H9 (cell line): ENCODE results near the gene CTIF. TPM values are rescaled to one million over a fixed set of nuclear protein-coding genes. Genes with fewer than 3 reads are reported as not detected.

ENCODE experiments used
- DNase-seq: peaks from one replicate; pipeline ENCODE4 v3.0.0-alpha.2; 2017
- H2AFZ ChIP-seq: one replicate; pipeline ENCODE4 v1.6.1; 2013; ENCODE audit warnings: mild to moderate bottlenecking, low read length, control low read depth, moderate library complexity
- H2AK5ac ChIP-seq: 2 replicates; pipeline ENCODE4 v1.6.1; 2013; ENCODE audit warnings: low read length, control low read depth, mixed read lengths; ENCODE audit not compliant: insufficient read length
- H2BK120ac ChIP-seq: one replicate; pipeline ENCODE4 v1.6.1; 2013; ENCODE audit warnings: low read depth, mild to moderate bottlenecking, low read length, control low read depth, inconsistent platforms; ENCODE audit not compliant: poor library complexity, severe bottlenecking
- H2BK12ac ChIP-seq: 2 replicates; pipeline ENCODE4 v1.6.1; 2013; ENCODE audit warnings: low read length, control low read depth, mixed read lengths, low read depth; ENCODE audit not compliant: insufficient read length
- H2BK15ac ChIP-seq: 2 replicates; pipeline ENCODE4 v1.6.1; 2013; ENCODE audit warnings: low read depth, low read length, control low read depth
- H2BK20ac ChIP-seq: one replicate; pipeline ENCODE4 v1.6.1; 2013; ENCODE audit warnings: low read depth, mild to moderate bottlenecking, low read length, control low read depth, inconsistent platforms; ENCODE audit not compliant: poor library complexity, severe bottlenecking
- H2BK5ac ChIP-seq: 2 replicates; pipeline ENCODE4 v1.6.1; 2013; ENCODE audit warnings: low read length, control low read depth, mixed read lengths; ENCODE audit not compliant: insufficient read length
- H3K14ac ChIP-seq: 2 replicates; pipeline ENCODE4 v1.6.1; 2013; ENCODE audit warnings: low read length, control low read depth; ENCODE audit not compliant: insufficient read depth
- H3K18ac ChIP-seq: 2 replicates; pipeline ENCODE4 v1.6.1; 2013; ENCODE audit warnings: low read depth, mild to moderate bottlenecking, mixed read lengths, low read length, control low read depth; ENCODE audit not compliant: insufficient read length
- H3K23ac ChIP-seq: 2 replicates; pipeline ENCODE4 v1.6.1; 2013; ENCODE audit warnings: low read length, control low read depth, mixed read lengths, low read depth; ENCODE audit not compliant: insufficient read length
- H3K23me2 ChIP-seq: 2 replicates; pipeline ENCODE4 v1.6.1; 2013; ENCODE audit warnings: low read depth, mild to moderate bottlenecking, mixed read lengths, low read length, control low read depth; ENCODE audit not compliant: insufficient read length, poor library complexity, severe bottlenecking
- H3K27ac ChIP-seq: 2 replicates; pipeline ENCODE4 v1.5.1; 2013; ENCODE audit warnings: low read length, control low read depth, mixed read lengths, low read depth; ENCODE audit not compliant: insufficient read length
- H3K27me3 ChIP-seq: 2 replicates; pipeline ENCODE4 v1.6.1; 2013; ENCODE audit warnings: low read length, control low read depth, inconsistent platforms; ENCODE audit not compliant: insufficient read depth
- H3K4ac ChIP-seq: 2 replicates; pipeline ENCODE4 v1.6.1; 2013; ENCODE audit warnings: low read depth, mild to moderate bottlenecking, control low read depth, inconsistent platforms, low read length, moderate library complexity
- H3K4me1 ChIP-seq: 2 replicates; pipeline ENCODE4 v1.6.1; 2013; ENCODE audit warnings: low read length, control low read depth, inconsistent platforms; ENCODE audit not compliant: insufficient read depth
- H3K4me2 ChIP-seq: 2 replicates; pipeline ENCODE4 v1.6.1; 2013; ENCODE audit warnings: low read length, control low read depth, mixed read lengths; ENCODE audit not compliant: insufficient read length, insufficient read depth
- H3K56ac ChIP-seq: 2 replicates; pipeline ENCODE4 v1.6.1; 2013; ENCODE audit warnings: low read depth, mild to moderate bottlenecking, mixed read lengths, low read length, control low read depth; ENCODE audit not compliant: insufficient read length
- H3K79me1 ChIP-seq: 2 replicates; pipeline ENCODE4 v1.6.1; 2013; ENCODE audit warnings: low read depth, mild to moderate bottlenecking, moderate library complexity, low read length, control low read depth, inconsistent platforms; ENCODE audit not compliant: insufficient read depth, poor library complexity, severe bottlenecking
- H3K79me2 ChIP-seq: 2 replicates; pipeline ENCODE4 v1.6.1; 2013; ENCODE audit warnings: low read length, control low read depth, inconsistent platforms; ENCODE audit not compliant: insufficient read depth
- H3K9ac ChIP-seq: 2 replicates; pipeline ENCODE4 v1.6.1; 2013; ENCODE audit warnings: low read length, control low read depth, mixed read lengths; ENCODE audit not compliant: insufficient read length; ENCODE audit errors: extremely low read depth
- H3K9me3 ChIP-seq: one replicate; pipeline ENCODE4 v1.6.1; 2013; ENCODE audit warnings: low read depth, low read length, inconsistent platforms; ENCODE audit not compliant: control insufficient read depth
- H3T11ph ChIP-seq: one replicate; pipeline ENCODE4 v1.6.1; 2013; ENCODE audit warnings: mild to moderate bottlenecking, low read length, control low read depth, inconsistent platforms
- H4K20me1 ChIP-seq: one replicate; pipeline ENCODE4 v1.6.1; 2013; ENCODE audit not compliant: control insufficient read depth, insufficient read length, insufficient read depth
- H4K5ac ChIP-seq: 2 replicates; pipeline ENCODE4 v1.6.1; 2013; ENCODE audit warnings: low read depth, mild to moderate bottlenecking, mixed read lengths, low read length, control low read depth; ENCODE audit not compliant: insufficient read length
- H4K8ac ChIP-seq: replicated peaks from 2 replicates; pipeline ENCODE4 v1.6.1; 2013; ENCODE audit warnings: low read length, control low read depth, mixed read lengths, low read depth; ENCODE audit not compliant: insufficient read length
- H4K91ac ChIP-seq: 2 replicates; pipeline ENCODE4 v1.6.1; 2013; ENCODE audit warnings: low read depth, mild to moderate bottlenecking, moderate library complexity, mixed read lengths, low read length, control low read depth; ENCODE audit not compliant: insufficient read length
- H3K27ac Mint-ChIP-seq, 3 experiments: 2 replicates in 2 of 3; 3 replicates in 1 of 3; pipeline ENCODE4 v1.8.0; 2020 to 2021; ENCODE audit warnings: mixed read lengths in 3 of 3, mild to moderate bottlenecking in 1 of 3, moderate library complexity in 1 of 3
- H3K27me3 Mint-ChIP-seq: 2 replicates; pipeline ENCODE4 v1.8.0; 2021; ENCODE audit warnings: low read depth, mild to moderate bottlenecking, moderate library complexity, mixed read lengths
- H3K36me3 Mint-ChIP-seq, 3 experiments: 2 replicates in 2 of 3; 3 replicates in 1 of 3; pipeline ENCODE4 v1.8.0; 2020 to 2021; ENCODE audit warnings: low read depth in 3 of 3, mixed read lengths in 3 of 3; ENCODE audit not compliant: insufficient read depth in 1 of 3
- H3K4me1 Mint-ChIP-seq, 2 experiments: 2 replicates each; pipeline ENCODE4 v1.8.0; 2020; ENCODE audit warnings: mixed read lengths in 2 of 2
- H3K4me3 Mint-ChIP-seq, 2 experiments: 2 replicates in 1 of 2; 3 replicates in 1 of 2; pipeline ENCODE4 v1.8.0; 2020 to 2021; ENCODE audit warnings: mild to moderate bottlenecking in 2 of 2, mixed read lengths in 2 of 2, moderate library complexity in 1 of 2
- H3K9me3 Mint-ChIP-seq, 2 experiments: 2 replicates in 1 of 2; 3 replicates in 1 of 2; pipeline ENCODE4 v1.8.0; 2020; ENCODE audit warnings: mild to moderate bottlenecking in 2 of 2, mixed read lengths in 2 of 2, moderate library complexity in 1 of 2
- WGBS: extraction: QIAGEN DNeasy Blood & Tissue Kit; methylation state at CpG from one replicate; pipeline ENCODE4 v1.1.7; 2013; ENCODE audit warnings: missing lambda C conversion rate, low lambda C conversion rate, mixed read lengths; ENCODE audit not compliant: insufficient read length; ENCODE audit errors: extremely low coverage; 5-methylcytosine and 5-hydroxymethylcytosine counted together
- total RNA-seq: library from RNA; stranded (reverse); gene quantifications from 2 replicates; pipeline ENCODE4 v1.2.1, GENCODE V29; 2021
- TF ChIP-seq, protein P1 (sequence below): fragments of 200-600 bp; sonication (generic); conservative IDR thresholded peaks from 3 replicates; pipeline ENCODE4 v1.8.0; 2021; ENCODE audit warnings: antibody characterized with exemption, mild to moderate bottlenecking

Gene CTIF
- total RNA-seq, 1 experiment from 2014 or later, result 15.8 TPM

DNA sequence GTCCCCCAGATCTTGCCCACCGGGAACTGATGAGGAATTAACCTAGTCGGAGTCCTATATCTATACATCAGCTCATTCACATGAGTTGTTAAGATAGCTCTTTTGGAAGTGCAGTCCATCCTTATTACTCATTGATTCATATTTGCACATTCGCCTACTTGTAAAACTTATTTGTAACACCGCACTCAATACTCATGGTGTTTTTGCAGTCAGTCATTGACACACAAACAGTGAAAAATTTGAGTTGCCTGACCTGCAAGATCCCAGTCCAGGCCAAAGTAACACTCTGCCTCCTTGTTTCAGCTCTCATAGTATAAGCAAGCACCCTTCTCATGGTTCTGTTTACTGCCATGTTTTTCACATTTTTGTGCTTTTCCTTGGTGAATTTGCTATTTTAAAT is 180.6 kb downstream of the CTIF start:
- H2AFZ ChIP-seq, result no peak overlapping the region
- H2AK5ac ChIP-seq, result no peak overlapping the region
- Mint-ChIP-seq H3K36me3 (peaks cover 0 to 8% (median 3%) of the 10 kb centered on the region in 3 experiments; a peak in 4 of 7 replicates), H3K9me3 (no peaks in the 10 kb centered on the region), H3K4me3 (no peak overlapping the region), H3K27me3 (peaks cover 2% of the 10 kb centered on the region; the same call in 1 of the 2 replicates), H3K27ac (peak overlapping the region in 1 of 3 experiments; percentile 11; a peak in 1 of 7 replicates), H3K4me1 (peaks cover 13 to 16% of the 10 kb centered on the region in 2 experiments)
- WGBS, result no CpG with 5 or more reads among the region's 4 CpGs
- no peak overlapping the region for H3K4ac ChIP-seq
- no peaks in the 10 kb centered on the region for H3K79me2 ChIP-seq
- no peak overlapping the region for H2BK120ac ChIP-seq
- H2BK20ac ChIP-seq, result no peak overlapping the region
- H2BK15ac ChIP-seq, result no peak overlapping the region
- no peak overlapping the region for H3K4me2 ChIP-seq
- no peak overlapping the region for H4K8ac ChIP-seq
- no peak for DNase-seq
- H3K23ac ChIP-seq, result no peak overlapping the region
- no peaks in the 10 kb centered on the region for H4K20me1 ChIP-seq
- no peaks in the 10 kb centered on the region for H3K27me3 ChIP-seq
- no peaks in the 10 kb centered on the region for H3K4me1 ChIP-seq
- TF ChIP-seq, protein P1, sequence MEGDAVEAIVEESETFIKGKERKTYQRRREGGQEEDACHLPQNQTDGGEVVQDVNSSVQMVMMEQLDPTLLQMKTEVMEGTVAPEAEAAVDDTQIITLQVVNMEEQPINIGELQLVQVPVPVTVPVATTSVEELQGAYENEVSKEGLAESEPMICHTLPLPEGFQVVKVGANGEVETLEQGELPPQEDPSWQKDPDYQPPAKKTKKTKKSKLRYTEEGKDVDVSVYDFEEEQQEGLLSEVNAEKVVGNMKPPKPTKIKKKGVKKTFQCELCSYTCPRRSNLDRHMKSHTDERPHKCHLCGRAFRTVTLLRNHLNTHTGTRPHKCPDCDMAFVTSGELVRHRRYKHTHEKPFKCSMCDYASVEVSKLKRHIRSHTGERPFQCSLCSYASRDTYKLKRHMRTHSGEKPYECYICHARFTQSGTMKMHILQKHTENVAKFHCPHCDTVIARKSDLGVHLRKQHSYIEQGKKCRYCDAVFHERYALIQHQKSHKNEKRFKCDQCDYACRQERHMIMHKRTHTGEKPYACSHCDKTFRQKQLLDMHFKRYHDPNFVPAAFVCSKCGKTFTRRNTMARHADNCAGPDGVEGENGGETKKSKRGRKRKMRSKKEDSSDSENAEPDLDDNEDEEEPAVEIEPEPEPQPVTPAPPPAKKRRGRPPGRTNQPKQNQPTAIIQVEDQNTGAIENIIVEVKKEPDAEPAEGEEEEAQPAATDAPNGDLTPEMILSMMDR, result no peak
- no peaks in the 10 kb centered on the region for H3K79me1 ChIP-seq
- no peak overlapping the region for H4K5ac ChIP-seq
- H3K56ac ChIP-seq, result no peak overlapping the region
- H3K9ac ChIP-seq, result no peak overlapping the region
- no peak overlapping the region for H2BK5ac ChIP-seq
- peaks cover 3% of the 10 kb centered on the region for H3K23me2 ChIP-seq
- no peak overlapping the region for H4K91ac ChIP-seq
- no peak overlapping the region for H2BK12ac ChIP-seq
- H3K27ac ChIP-seq, result no peak overlapping the region
- H3K14ac ChIP-seq, result no peak overlapping the region
- H3K18ac ChIP-seq, result no peak overlapping the region
- H3T11ph ChIP-seq, result no peak overlapping the region
- H3K9me3 ChIP-seq, result no peaks in the 10 kb centered on the region
